CD4-positive, CD25-positive, alpha-beta regulatory T cell (primary cell): Measurements from ENCODE around the gene ASAP2. TPM values are rescaled to one million over a fixed set of nuclear protein-coding genes. Genes with fewer than 3 reads are reported as not detected.

Experiments
- ATAC-seq, 2 donors: fragments of 150-1000 bp; cut with Tn5 transposase; one replicate each; pipeline ENCODE4 v1.10.0; 2021; ENCODE audit warnings: low read depth in 2 of 2, moderate number of reproducible peaks in 2 of 2, moderate library complexity in 1 of 2
- DNase-seq, 3 donors: peaks; one replicate each; pipeline versions ENCODE4 v3.0.0 to v3.0.0-alpha.2; 2012 to 2022; ENCODE audit warnings: mixed read lengths in 1 of 3
- H3K27ac ChIP-seq: one replicate; pipeline ENCODE4 v1.7.0; 2013; ENCODE audit warnings: mild to moderate bottlenecking, low read length; ENCODE audit not compliant: insufficient read depth, poor library complexity, severe bottlenecking
- H3K27me3 ChIP-seq: one replicate; pipeline ENCODE4 v1.7.0; 2013; ENCODE audit warnings: low read length; ENCODE audit not compliant: control insufficient read depth, insufficient read depth
- H3K36me3 ChIP-seq: one replicate; pipeline ENCODE4 v1.7.0; 2013; ENCODE audit warnings: mild to moderate bottlenecking, low read length, moderate library complexity; ENCODE audit not compliant: control insufficient read depth, insufficient read depth
- H3K4me1 ChIP-seq: 2 replicates; pipeline ENCODE4 v1.7.0; 2013; ENCODE audit warnings: mild to moderate bottlenecking, low read length; ENCODE audit not compliant: insufficient read depth, control insufficient read depth, poor library complexity, severe bottlenecking
- H3K4me3 ChIP-seq: one replicate; pipeline ENCODE4 v1.7.0; 2013; ENCODE audit warnings: low read depth, mild to moderate bottlenecking, low read length, moderate library complexity
- H3K9me3 ChIP-seq, 2 experiments: 1 replicate in 1 of 2; 2 replicates in 1 of 2; pipeline ENCODE4 v1.7.0; 2013; ENCODE audit warnings: low read length in 2 of 2, mild to moderate bottlenecking in 1 of 2, moderate library complexity in 1 of 2; ENCODE audit not compliant: control insufficient read depth in 2 of 2
- H3K27ac Mint-ChIP-seq, 3 donors: one replicate each; pipeline ENCODE4 v1.8.0; 2020 to 2022; ENCODE audit warnings: mild to moderate bottlenecking in 3 of 3, mixed read lengths in 3 of 3, moderate library complexity in 2 of 3
- H3K27me3 Mint-ChIP-seq: one replicate; pipeline ENCODE4 v1.8.0; 2022; ENCODE audit warnings: mild to moderate bottlenecking, mixed read lengths
- H3K36me3 Mint-ChIP-seq: one replicate; pipeline ENCODE4 v1.8.0; 2020; ENCODE audit warnings: mixed read lengths
- H3K4me1 Mint-ChIP-seq, 4 donors: one replicate each; pipeline ENCODE4 v1.8.0; 2020 to 2022; ENCODE audit warnings: mixed read lengths in 4 of 4, mild to moderate bottlenecking in 1 of 4
- H3K4me3 Mint-ChIP-seq, 4 donors: one replicate each; pipeline ENCODE4 v1.8.0; 2020 to 2022; ENCODE audit warnings: mild to moderate bottlenecking in 4 of 4, mixed read lengths in 4 of 4, moderate library complexity in 3 of 4
- H3K9me3 Mint-ChIP-seq, 7 donors: one replicate each; pipeline ENCODE4 v1.8.0; 2020 to 2022; ENCODE audit warnings: mixed read lengths in 7 of 7, mild to moderate bottlenecking in 3 of 7, moderate library complexity in 2 of 7
- polyA plus RNA-seq, 4 donors: library from polyadenylated mRNA; unstranded; fragments of 300-500 nt; fragmentation: Illumina TruSeq; gene quantifications; one replicate each; pipeline ENCODE4 v1.2.3, GENCODE V29; 2021
- total RNA-seq: library from RNA; stranded (reverse); gene quantifications from one replicate; pipeline ENCODE4 v1.2.3, GENCODE V29; 2022

The ASAP2 gene
- total and polyA plus RNA-seq, 5 donors from 2014 or later: 1.5 TPM; not detected in 4

DNA sequence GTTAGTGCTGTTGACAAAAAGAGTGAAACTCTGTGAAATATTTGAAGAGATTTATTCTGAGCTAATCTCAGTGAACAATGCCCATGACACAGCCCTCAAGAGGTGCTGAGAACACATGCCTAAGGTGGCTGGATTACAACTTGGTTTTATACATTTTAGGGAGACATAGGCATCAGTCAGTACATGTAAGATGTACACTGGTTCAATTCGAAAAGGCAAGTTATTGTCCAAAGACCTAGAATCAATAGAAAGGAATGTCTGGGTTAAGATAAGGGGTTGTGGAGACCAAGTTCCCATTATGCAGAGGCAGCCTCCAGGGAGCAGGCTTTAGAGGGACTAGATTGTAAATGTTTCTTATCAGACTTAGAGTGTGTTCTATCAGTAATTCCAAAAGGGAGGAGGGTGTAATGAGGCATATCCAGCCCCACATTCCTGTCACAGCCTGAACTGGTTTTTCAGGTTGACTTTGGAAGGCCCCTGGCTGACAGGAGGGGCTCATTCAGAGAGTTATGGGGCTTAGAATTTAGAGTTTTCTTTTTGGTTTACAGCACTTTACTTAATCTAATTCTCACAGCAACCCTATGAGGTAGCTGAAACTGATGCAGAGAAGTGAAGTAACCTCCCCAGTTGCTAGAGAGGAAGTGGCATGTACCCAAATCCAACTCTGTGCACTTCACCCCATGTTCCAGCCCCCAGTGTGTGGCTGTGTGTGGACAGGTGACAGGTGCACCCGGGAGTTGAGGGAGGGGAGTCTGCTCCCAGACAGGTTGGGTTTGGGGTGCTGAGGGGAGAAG, 28.3 kb upstream of the ASAP2 start:
- no peak overlapping the region for H3K4me3 ChIP-seq
- peaks cover 9% of the 10 kb centered on the region for H3K27me3 Mint-ChIP-seq
- no peak overlapping the region for H3K4me3 Mint-ChIP-seq
- H3K4me1 ChIP-seq: no peaks in the 10 kb centered on the region
- no peaks in the 10 kb centered on the region for H3K9me3 ChIP-seq
- H3K36me3 Mint-ChIP-seq: no peaks in the 10 kb centered on the region
- no peaks in the 10 kb centered on the region for H3K4me1 Mint-ChIP-seq
- no peaks in the 10 kb centered on the region for H3K36me3 ChIP-seq
- H3K27me3 ChIP-seq: no peaks in the 10 kb centered on the region
- no peak overlapping the region for H3K27ac Mint-ChIP-seq
- H3K27ac ChIP-seq: no peak overlapping the region
- peaks cover 0 to 6% (median 0%) of the 10 kb centered on the region in 7 donors for H3K9me3 Mint-ChIP-seq
- DNase-seq (no peak), ATAC-seq (no peak)

DNA sequence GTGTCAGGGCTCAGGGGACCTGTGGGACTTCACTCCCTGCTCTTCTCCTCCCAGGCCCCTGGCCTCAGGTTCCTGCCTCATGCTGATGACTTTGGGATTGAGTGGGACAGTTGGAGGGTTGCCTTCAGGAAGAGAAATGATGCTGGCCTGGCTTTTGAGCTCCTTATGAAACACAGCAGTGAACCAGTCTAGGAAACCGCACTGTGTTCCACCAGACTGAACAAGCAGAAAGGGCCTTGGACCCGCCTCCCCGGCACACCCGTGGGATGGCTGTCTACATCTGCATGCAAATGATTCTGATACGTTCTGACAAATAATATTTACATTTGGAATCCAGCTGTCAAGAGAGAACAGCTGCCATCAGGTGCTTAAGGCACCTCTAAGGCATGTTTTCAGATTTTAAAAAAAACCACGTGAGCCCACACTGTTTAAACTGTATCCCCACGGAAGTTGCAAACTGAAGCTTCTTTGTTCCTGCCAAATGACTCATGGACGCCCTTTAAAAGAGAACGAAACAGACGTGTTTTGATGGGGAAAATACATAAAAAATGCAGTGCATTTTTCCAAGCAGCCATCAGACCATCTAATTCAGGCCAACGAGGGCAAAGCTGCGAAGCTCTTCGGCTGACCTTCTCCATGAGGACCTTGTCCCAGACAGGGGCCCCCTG, 27.6 kb upstream of the ASAP2 start:
- Mint-ChIP-seq H3K9me3 (peaks cover 0 to 6% (median 0%) of the 10 kb centered on the region in 7 donors), H3K27me3 (peaks cover 9% of the 10 kb centered on the region), H3K36me3 (no peaks in the 10 kb centered on the region), H3K4me3 (no peak overlapping the region), H3K4me1 (peaks cover 0 to 2% (median 0%) of the 10 kb centered on the region in 4 donors), H3K27ac (no peak overlapping the region)
- Histone ChIP-seq H3K27ac (no peak overlapping the region), H3K4me3 (no peak overlapping the region), H3K27me3 (no peaks in the 10 kb centered on the region), H3K9me3 (no peaks in the 10 kb centered on the region), H3K4me1 (no peaks in the 10 kb centered on the region), H3K36me3 (no peaks in the 10 kb centered on the region)
- no peak for ATAC-seq
- no peak for DNase-seq

DNA sequence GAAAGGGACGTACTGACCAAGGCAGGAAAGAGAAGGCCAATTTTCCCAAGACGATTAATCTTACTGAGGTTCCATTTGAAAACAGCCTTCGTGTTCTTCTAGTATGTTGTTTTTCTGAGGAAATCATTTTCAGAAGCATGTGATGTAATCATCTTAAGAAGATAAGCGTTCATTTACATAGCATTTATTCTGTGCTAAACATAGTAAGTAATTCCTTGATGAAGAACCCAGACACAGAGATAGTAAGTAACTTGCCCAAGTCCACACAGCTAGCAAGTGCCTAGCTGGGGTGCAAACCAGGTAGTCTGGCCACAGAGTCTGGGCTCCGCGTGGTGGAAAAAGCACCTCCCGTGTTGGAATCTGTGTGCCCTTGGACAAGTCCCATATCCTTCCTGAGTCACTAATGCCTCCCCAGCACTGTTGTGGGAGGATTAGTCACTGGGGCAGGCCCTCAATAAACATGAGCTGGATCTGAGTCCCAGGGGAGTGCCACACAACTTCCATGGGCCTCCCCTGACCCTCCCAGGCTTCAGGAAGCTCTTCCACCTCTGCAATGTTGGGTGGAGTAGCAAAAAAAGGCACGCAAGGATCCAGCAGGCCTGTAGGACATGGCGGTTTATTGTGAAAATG, 26.9 kb upstream of the ASAP2 start:
- no peaks in the 10 kb centered on the region for H3K36me3 Mint-ChIP-seq
- ATAC-seq: no peak
- H3K9me3 ChIP-seq: no peaks in the 10 kb centered on the region
- H3K4me1 ChIP-seq: no peaks in the 10 kb centered on the region
- H3K9me3 Mint-ChIP-seq: peaks cover 0 to 6% (median 0%) of the 10 kb centered on the region in 7 donors
- no peak overlapping the region for H3K4me3 ChIP-seq
- H3K36me3 ChIP-seq: no peaks in the 10 kb centered on the region
- H3K27me3 ChIP-seq: no peaks in the 10 kb centered on the region
- H3K27me3 Mint-ChIP-seq: peaks cover 9% of the 10 kb centered on the region
- H3K4me1 Mint-ChIP-seq: peaks cover 0 to 2% (median 0%) of the 10 kb centered on the region in 4 donors
- H3K27ac ChIP-seq: no peak overlapping the region
- DNase-seq: no peak
- no peak overlapping the region for H3K4me3 Mint-ChIP-seq
- no peak overlapping the region for H3K27ac Mint-ChIP-seq

GRCh38 chr2:9184361-9184760, 22.3 kb upstream of the ASAP2 start:
- no peak overlapping the region for H3K4me3 ChIP-seq
- H3K9me3 ChIP-seq: no peaks in the 10 kb centered on the region
- H3K36me3 Mint-ChIP-seq: no peaks in the 10 kb centered on the region
- H3K36me3 ChIP-seq: no peaks in the 10 kb centered on the region
- H3K27me3 Mint-ChIP-seq: peaks cover 5% of the 10 kb centered on the region
- no peak overlapping the region for H3K27ac ChIP-seq
- H3K4me3 Mint-ChIP-seq: no peak overlapping the region
- peaks cover 0 to 6% (median 0%) of the 10 kb centered on the region in 7 donors for H3K9me3 Mint-ChIP-seq
- H3K4me1 ChIP-seq: no peaks in the 10 kb centered on the region
- ATAC-seq: no peak
- peaks cover 0 to 2% (median 0%) of the 10 kb centered on the region in 4 donors for H3K4me1 Mint-ChIP-seq
- no peak for DNase-seq
- no peak overlapping the region for H3K27ac Mint-ChIP-seq
- no peaks in the 10 kb centered on the region for H3K27me3 ChIP-seq

DNA sequence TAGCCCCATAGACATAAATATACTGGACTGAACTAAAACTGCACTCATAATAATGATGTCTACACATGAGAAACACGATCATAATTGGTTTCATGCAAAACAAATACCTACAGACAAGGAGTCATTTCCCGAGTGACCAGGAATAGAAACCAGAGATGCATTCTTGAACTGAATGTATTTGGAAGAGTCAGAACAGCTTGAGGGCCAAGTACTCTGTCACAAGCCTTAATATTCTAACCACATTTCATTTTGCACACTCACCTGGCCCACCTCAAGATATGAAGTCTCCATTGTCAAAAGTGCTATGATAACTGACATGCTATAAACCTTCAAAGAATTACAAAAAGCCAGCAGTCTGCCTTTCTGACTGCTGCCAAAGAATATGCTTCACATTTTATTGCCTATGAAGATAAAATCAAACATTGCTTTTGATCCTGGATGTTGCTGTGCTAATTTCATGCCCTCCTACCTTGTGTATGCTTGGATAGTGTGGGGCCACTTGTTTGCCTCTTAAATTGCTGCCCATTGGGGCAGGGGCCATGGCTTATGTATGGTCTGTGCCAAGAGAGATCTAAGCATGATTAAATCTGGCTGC, 18.9 kb upstream of the ASAP2 start:
- Mint-ChIP-seq H3K4me1 (peaks cover 0 to 2% (median 0%) of the 10 kb centered on the region in 4 donors), H3K4me3 (no peak overlapping the region), H3K27me3 (no peaks in the 10 kb centered on the region), H3K27ac (no peak overlapping the region), H3K36me3 (no peaks in the 10 kb centered on the region), H3K9me3 (peaks cover 0 to 3% (median 0%) of the 10 kb centered on the region in 7 donors)
- no peak for DNase-seq
- no peaks in the 10 kb centered on the region for H3K9me3 ChIP-seq
- H3K4me3 ChIP-seq: no peak overlapping the region
- no peak for ATAC-seq
- H3K4me1 ChIP-seq: no peaks in the 10 kb centered on the region
- no peak overlapping the region for H3K27ac ChIP-seq
- no peaks in the 10 kb centered on the region for H3K36me3 ChIP-seq
- H3K27me3 ChIP-seq: no peaks in the 10 kb centered on the region

- Mint-ChIP-seq H3K9me3 (peaks cover 0 to 2% (median 0%) of the 10 kb centered on the region in 7 donors), H3K4me3 (no peak overlapping the region)
Observed at GRCh38 chr2:9188823-9189222, 17.8 kb upstream of the ASAP2 start.

DNA sequence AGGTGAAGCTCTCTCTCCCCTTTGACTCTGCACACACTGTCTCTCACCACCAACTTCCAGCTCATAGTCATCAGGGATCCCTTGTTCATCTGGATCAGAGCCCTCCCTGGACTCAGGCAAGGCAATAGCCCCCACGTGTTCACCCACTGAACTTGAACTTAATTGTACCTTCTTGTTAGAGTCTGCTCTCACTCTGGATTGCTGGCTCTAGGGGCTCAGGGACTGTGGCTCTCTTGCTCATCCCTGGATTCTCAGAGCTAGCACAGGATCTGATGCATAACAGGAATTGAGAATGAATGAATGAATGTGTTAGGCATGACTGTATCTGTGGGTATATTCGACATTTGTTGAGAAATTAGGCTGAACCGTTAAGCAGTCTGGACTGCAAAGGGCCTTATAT, 16.7 kb upstream of the ASAP2 start:
- H3K27ac Mint-ChIP-seq: no peak overlapping the region
- no peaks in the 10 kb centered on the region for H3K36me3 Mint-ChIP-seq
- no peak overlapping the region for H3K4me3 Mint-ChIP-seq
- Histone ChIP-seq H3K36me3 (no peaks in the 10 kb centered on the region), H3K4me1 (no peaks in the 10 kb centered on the region), H3K4me3 (no peak overlapping the region), H3K9me3 (no peaks in the 10 kb centered on the region), H3K27ac (no peak overlapping the region), H3K27me3 (no peaks in the 10 kb centered on the region)
- H3K4me1 Mint-ChIP-seq: no peaks in the 10 kb centered on the region
- H3K27me3 Mint-ChIP-seq: no peaks in the 10 kb centered on the region
- ATAC-seq (no peak), DNase-seq (no peak)
- H3K9me3 Mint-ChIP-seq: peaks cover 0 to 2% (median 0%) of the 10 kb centered on the region in 7 donors

More at GRCh38 chr2:9188823-9189222, 17.8 kb upstream of the ASAP2 start:
- no peaks in the 10 kb centered on the region for H3K27me3 ChIP-seq
- H3K27ac ChIP-seq: no peak overlapping the region
- no peak overlapping the region for H3K4me3 ChIP-seq
- no peaks in the 10 kb centered on the region for H3K27me3 Mint-ChIP-seq
- H3K4me1 Mint-ChIP-seq: no peaks in the 10 kb centered on the region
- H3K36me3 ChIP-seq: no peaks in the 10 kb centered on the region
- no peak overlapping the region for H3K27ac Mint-ChIP-seq
- no peaks in the 10 kb centered on the region for H3K9me3 ChIP-seq
- H3K36me3 Mint-ChIP-seq: no peaks in the 10 kb centered on the region
- no peak for ATAC-seq
- DNase-seq: no peak
- no peaks in the 10 kb centered on the region for H3K4me1 ChIP-seq
